HepG2 (cell line): ENCODE results near the gene XXYLT1. TPM values are rescaled to one million over a fixed set of nuclear protein-coding genes. Genes with fewer than 3 reads are reported as not detected.

Experiments
- BORCS8-MEF2B ChIP-seq: sonication (generic); formaldehyde crosslinking; IDR thresholded peaks from 2 replicates; pipeline ENCODE4 v1.8.0; 2022; ENCODE audit warnings: mild to moderate bottlenecking, missing genetic modification reagents
- DNMT1 ChIP-seq: sonication (generic); formaldehyde crosslinking; IDR thresholded peaks from 2 replicates; pipeline ENCODE4 v1.5.1; 2020; ENCODE audit warnings: mild to moderate bottlenecking, missing genetic modification reagents
- DPF2 ChIP-seq: sonication (generic); formaldehyde crosslinking; IDR thresholded peaks from 2 replicates; pipeline ENCODE4 v1.4.0; 2020; ENCODE audit warnings: mild to moderate bottlenecking, low read depth, missing genetic modification reagents, borderline replicate concordance
- EP300 ChIP-seq, 3 experiments: sonication (generic) in 1 of 3; formaldehyde crosslinking in 1 of 3; IDR thresholded peaks; 2 replicates each; pipeline versions ENCODE4 v1.5.1 to v1.6.1; 2011 to 2020; ENCODE audit warnings: low read depth in 2 of 3, low read length in 2 of 3, borderline replicate concordance in 1 of 3, improper control_type of control experiment in 1 of 3, mild to moderate bottlenecking in 1 of 3, missing genetic modification reagents in 1 of 3, moderate library complexity in 1 of 3
- GLI4 ChIP-seq: sonication (generic); formaldehyde crosslinking; IDR thresholded peaks from 2 replicates; pipeline ENCODE4 v1.5.1; 2020; ENCODE audit warnings: missing genetic modification reagents, mild to moderate bottlenecking, moderate library complexity, borderline replicate concordance
- KAT7 ChIP-seq: IDR thresholded peaks from 2 replicates; pipeline ENCODE4 v1.6.1; 2018; ENCODE audit warnings: borderline replicate concordance, missing compliant biosample characterization
- PAF1 ChIP-seq: IDR thresholded peaks from 2 replicates; pipeline ENCODE4 v1.6.1; 2016; ENCODE audit warnings: missing genetic modification reagents, missing compliant biosample characterization
- PLRG1 ChIP-seq: fragments of 450-650 bp; conservative IDR thresholded peaks from 2 replicates; pipeline ENCODE4 v1.6.1; 2016
- POLR2A ChIP-seq, 2 experiments: IDR thresholded peaks; 2 replicates each; pipeline ENCODE4 v1.6.1; 2011; ENCODE audit warnings: low read depth in 2 of 2, low read length in 2 of 2, mild to moderate bottlenecking in 1 of 2, moderate library complexity in 1 of 2; ENCODE audit not compliant: insufficient read depth in 1 of 2
- REXO4 ChIP-seq: sonication (generic); formaldehyde crosslinking; IDR thresholded peaks from 2 replicates; pipeline ENCODE4 v1.8.0; 2022; ENCODE audit warnings: missing genetic modification reagents, mild to moderate bottlenecking, borderline replicate concordance
- RNF2 ChIP-seq: fragments of 450-650 bp; conservative IDR thresholded peaks from 2 replicates; pipeline ENCODE4 v1.6.1; 2016; ENCODE audit warnings: low read depth
- WIZ ChIP-seq: sonication (generic); formaldehyde crosslinking; IDR thresholded peaks from 2 replicates; pipeline ENCODE4 v1.5.1; 2020; ENCODE audit warnings: mild to moderate bottlenecking, missing genetic modification reagents
- YEATS2 ChIP-seq: sonication (generic); formaldehyde crosslinking; IDR thresholded peaks from 2 replicates; pipeline ENCODE4 v1.4.0; 2020; ENCODE audit warnings: missing genetic modification reagents, borderline replicate concordance
- YEATS4 ChIP-seq: sonication (generic); formaldehyde crosslinking; IDR thresholded peaks from 2 replicates; pipeline ENCODE4 v1.4.0; 2020; ENCODE audit warnings: missing genetic modification reagents, borderline replicate concordance
- ZC3H13 ChIP-seq: sonication (generic); formaldehyde crosslinking; IDR thresholded peaks from 2 replicates; pipeline ENCODE4 v1.8.1; 2023; ENCODE audit warnings: mild to moderate bottlenecking, missing genetic modification reagents, moderate library complexity
- ZFP82 ChIP-seq: sonication (generic); formaldehyde crosslinking; IDR thresholded peaks from 2 replicates; pipeline ENCODE4 v1.5.1; 2020; ENCODE audit warnings: mild to moderate bottlenecking, missing genetic modification reagents, borderline replicate concordance
- ZNF260 ChIP-seq: sonication (generic); formaldehyde crosslinking; IDR thresholded peaks from 2 replicates; pipeline ENCODE4 v1.4.0; 2020; ENCODE audit warnings: missing genetic modification reagents, low read depth, mild to moderate bottlenecking, borderline replicate concordance
- ZNF34 ChIP-seq: sonication (generic); formaldehyde crosslinking; IDR thresholded peaks from 2 replicates; pipeline ENCODE4 v1.4.0; 2020; ENCODE audit warnings: mild to moderate bottlenecking, missing genetic modification reagents, borderline replicate concordance
- ZNF382 ChIP-seq: sonication (generic); formaldehyde crosslinking; IDR thresholded peaks from 2 replicates; pipeline ENCODE4 v1.5.0; 2020; ENCODE audit warnings: missing genetic modification reagents, mild to moderate bottlenecking, borderline replicate concordance
- ZNF484 ChIP-seq: sonication (generic); formaldehyde crosslinking; IDR thresholded peaks from 2 replicates; pipeline ENCODE4 v1.5.1; 2020; ENCODE audit warnings: mild to moderate bottlenecking, low read depth, missing genetic modification reagents, borderline replicate concordance
- ZNF557 ChIP-seq: sonication (generic); formaldehyde crosslinking; IDR thresholded peaks from 2 replicates; pipeline ENCODE4 v1.4.0; 2020; ENCODE audit warnings: missing genetic modification reagents
- ZNF564 ChIP-seq: sonication (generic); formaldehyde crosslinking; IDR thresholded peaks from 2 replicates; pipeline ENCODE4 v1.8.1; 2023; ENCODE audit warnings: mild to moderate bottlenecking, missing genetic modification reagents
- ZNF773 ChIP-seq: sonication (generic); formaldehyde crosslinking; IDR thresholded peaks from 2 replicates; pipeline ENCODE4 v1.4.0; 2020; ENCODE audit warnings: missing genetic modification reagents, borderline replicate concordance
- polyA plus RNA-seq, 8 experiments: library from polyadenylated mRNA; depleted of rRNA in 3 of 8; stranded (reverse) in 7 of 8; unstranded in 1 of 8; fragments of >200 nt; fragmentation: Illumina TruSeq in 4 of 8; extraction: Trizol in 4 of 8; gene quantifications; 2 replicates each; pipeline versions ENCODE4 v1.2.1 to v1.2.3, GENCODE V29; 2011 to 2016; ENCODE audit warnings: low read depth in 4 of 8, missing spikeins in 1 of 8, mixed read lengths in 1 of 8; ENCODE audit not compliant: insufficient read depth in 1 of 8
- total RNA-seq, 5 experiments: library from RNA; depleted of rRNA; stranded (reverse); fragments of >200 nt; fragmentation: Illumina TruSeq; extraction: Trizol; gene quantifications; 2 replicates each; pipeline ENCODE4 v1.2.3, GENCODE V29; 2016; ENCODE audit warnings: low read depth in 1 of 5
- TF ChIP-seq, protein P1 (sequence below): sonication (generic); formaldehyde crosslinking; IDR thresholded peaks from 2 replicates; pipeline ENCODE4 v1.8.0; 2022; ENCODE audit warnings: mild to moderate bottlenecking, missing genetic modification reagents; ENCODE audit not compliant: insufficient replicate concordance
- TF ChIP-seq, protein P2 (sequence below): sonication (generic); formaldehyde crosslinking; IDR thresholded peaks from 2 replicates; pipeline ENCODE4 v1.4.0; 2020; ENCODE audit warnings: missing genetic modification reagents
- TF ChIP-seq, protein P3 (sequence below): sonication (generic); formaldehyde crosslinking; IDR thresholded peaks from 2 replicates; pipeline ENCODE4 v1.8.1; 2023; ENCODE audit warnings: missing genetic modification reagents, mild to moderate bottlenecking, borderline replicate concordance

The XXYLT1 gene
- total and polyA plus RNA-seq, 2 of the 13 experiments (the other 11 are each of a cell fraction or from before 2014, with no cell fraction given) = 17.7 to 19.0 TPM

DNA sequence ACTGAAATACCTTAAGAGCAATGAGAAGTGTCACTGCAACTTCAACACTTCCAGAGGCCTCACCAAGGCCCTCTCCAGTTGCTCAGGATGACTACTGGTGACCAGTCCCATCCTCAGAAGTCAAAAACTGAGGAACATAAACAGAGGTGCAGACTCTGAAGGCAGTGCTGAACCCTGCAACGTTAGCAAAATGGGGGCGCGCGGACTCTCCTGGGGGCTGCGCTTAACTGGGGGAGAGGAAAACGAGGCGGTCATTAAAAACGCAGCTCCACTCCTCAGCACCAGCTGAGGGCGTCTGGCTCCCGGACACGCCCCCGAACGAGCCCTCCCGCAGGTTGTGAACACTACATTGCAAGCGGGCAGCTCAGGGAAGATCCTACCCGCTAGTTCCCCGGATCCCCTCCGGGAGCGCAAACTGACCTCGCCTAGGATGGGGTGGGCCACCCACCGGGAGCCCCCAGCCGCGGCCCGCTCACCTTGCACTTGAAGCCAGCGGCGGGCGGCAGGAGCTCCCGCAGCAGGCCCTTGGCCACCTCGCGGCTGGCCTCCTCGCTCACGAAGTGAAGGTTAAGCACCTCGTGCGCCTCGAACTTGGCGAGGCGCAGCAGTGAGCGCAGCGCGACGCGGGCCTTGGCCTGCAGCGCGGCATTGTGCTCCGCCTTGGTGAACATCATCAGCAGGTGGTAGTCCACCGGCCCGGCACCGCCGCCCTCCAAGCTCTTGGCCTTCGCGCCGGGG is 711 bp downstream of the XXYLT1 start (continued):
- TF ChIP-seq PAF1 (no peak), ZNF260 (CRISPR knock-in tag) (no peak), ZNF34 (CRISPR knock-in tag) (no peak), BORCS8-MEF2B (CRISPR knock-in tag) (peak; percentile 70; the same call in 1 of the 2 replicates), ZC3H13 (CRISPR knock-in tag) (peak; percentile 20; the same call in 1 of the 2 replicates), PLRG1 (no peak), ZNF382 (CRISPR knock-in tag) (no peak), YEATS2 (CRISPR knock-in tag) (no peak), ZNF557 (peak; percentile 67; the same call in 1 of the 2 replicates), ZNF773 (CRISPR knock-in tag) (peak; percentile 83; the same call in 1 of the 2 replicates), ZNF564 (CRISPR knock-in tag) (no peak), DNMT1 (CRISPR knock-in tag) (0 out of 2 replicates have a peak, but pooled peaks have one; percentile 9), POLR2A (IDR thresholded peaks at IDR 0.05; ENCODE audit: insufficient read depth in 1 of 2, low read depth in 2 of 2, low read length in 2 of 2) (no peak), ZFP82 (no peak), EP300 (IDR thresholded peaks at IDR 0.05; ENCODE audit: low read depth in 2 of 2, low read length in 2 of 2) (no peak), EP300 (CRISPR knock-in tag; IDR thresholded peaks at IDR 0.05; ENCODE audit: borderline replicate concordance) (no peak), KAT7 (CRISPR knock-in tag) (no peak), YEATS4 (peak; percentile 77), WIZ (CRISPR knock-in tag) (peak; percentile 66), GLI4 (CRISPR knock-in tag) (0 out of 2 replicates have a peak, but pooled peaks have one; percentile 73), RNF2 (peak; percentile 87; the same call in 1 of the 2 replicates), ZNF484 (CRISPR knock-in tag) (no peak), DPF2 (CRISPR knock-in tag) (no peak), REXO4 (0 out of 2 replicates have a peak, but pooled peaks have one; percentile 52)
- TF ChIP-seq, protein P1, sequence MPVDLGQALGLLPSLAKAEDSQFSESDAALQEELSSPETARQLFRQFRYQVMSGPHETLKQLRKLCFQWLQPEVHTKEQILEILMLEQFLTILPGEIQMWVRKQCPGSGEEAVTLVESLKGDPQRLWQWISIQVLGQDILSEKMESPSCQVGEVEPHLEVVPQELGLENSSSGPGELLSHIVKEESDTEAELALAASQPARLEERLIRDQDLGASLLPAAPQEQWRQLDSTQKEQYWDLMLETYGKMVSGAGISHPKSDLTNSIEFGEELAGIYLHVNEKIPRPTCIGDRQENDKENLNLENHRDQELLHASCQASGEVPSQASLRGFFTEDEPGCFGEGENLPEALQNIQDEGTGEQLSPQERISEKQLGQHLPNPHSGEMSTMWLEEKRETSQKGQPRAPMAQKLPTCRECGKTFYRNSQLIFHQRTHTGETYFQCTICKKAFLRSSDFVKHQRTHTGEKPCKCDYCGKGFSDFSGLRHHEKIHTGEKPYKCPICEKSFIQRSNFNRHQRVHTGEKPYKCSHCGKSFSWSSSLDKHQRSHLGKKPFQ (CRISPR knock-in tag) = peak; percentile 32
- TF ChIP-seq, protein P2, sequence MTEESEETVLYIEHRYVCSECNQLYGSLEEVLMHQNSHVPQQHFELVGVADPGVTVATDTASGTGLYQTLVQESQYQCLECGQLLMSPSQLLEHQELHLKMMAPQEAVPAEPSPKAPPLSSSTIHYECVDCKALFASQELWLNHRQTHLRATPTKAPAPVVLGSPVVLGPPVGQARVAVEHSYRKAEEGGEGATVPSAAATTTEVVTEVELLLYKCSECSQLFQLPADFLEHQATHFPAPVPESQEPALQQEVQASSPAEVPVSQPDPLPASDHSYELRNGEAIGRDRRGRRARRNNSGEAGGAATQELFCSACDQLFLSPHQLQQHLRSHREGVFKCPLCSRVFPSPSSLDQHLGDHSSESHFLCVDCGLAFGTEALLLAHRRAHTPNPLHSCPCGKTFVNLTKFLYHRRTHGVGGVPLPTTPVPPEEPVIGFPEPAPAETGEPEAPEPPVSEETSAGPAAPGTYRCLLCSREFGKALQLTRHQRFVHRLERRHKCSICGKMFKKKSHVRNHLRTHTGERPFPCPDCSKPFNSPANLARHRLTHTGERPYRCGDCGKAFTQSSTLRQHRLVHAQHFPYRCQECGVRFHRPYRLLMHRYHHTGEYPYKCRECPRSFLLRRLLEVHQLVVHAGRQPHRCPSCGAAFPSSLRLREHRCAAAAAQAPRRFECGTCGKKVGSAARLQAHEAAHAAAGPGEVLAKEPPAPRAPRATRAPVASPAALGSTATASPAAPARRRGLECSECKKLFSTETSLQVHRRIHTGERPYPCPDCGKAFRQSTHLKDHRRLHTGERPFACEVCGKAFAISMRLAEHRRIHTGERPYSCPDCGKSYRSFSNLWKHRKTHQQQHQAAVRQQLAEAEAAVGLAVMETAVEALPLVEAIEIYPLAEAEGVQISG = no peak; the same call in 1 of the 2 replicates
- TF ChIP-seq, protein P3, sequence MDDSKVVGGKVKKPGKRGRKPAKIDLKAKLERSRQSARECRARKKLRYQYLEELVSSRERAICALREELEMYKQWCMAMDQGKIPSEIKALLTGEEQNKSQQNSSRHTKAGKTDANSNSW = no peak
